Measurements from ENCODE around the gene SPIB.
"Not testable (repeated sequence)": the region's sequence is repeated elsewhere in the genome, so short reads cannot be mapped to it uniquely, and the experiment has no call there.

Gene SPIB

DNA sequence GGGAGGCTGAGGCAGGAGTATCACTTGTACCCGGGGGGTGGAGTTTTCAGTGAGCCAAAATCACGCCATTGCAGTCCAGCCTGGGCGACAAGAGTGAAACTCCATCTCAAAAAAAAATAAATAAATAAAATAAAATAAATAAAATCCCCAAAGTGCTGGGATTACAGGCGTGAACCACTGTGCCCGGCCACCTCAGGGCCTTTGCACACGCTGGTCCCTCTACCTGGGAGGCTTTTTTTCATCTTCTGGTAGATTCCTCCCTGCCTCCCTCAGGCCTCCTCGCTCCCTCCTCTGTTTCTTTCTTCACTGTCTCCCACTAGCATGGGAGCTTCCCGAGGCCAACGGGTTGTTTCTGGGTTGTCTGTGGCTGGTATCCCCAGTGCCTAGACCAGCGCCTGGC is 29.0 kb downstream of the SPIB start:
- no peak for DNase-seq

- no peak for DNase-seq
Observed at GRCh38 chr19:50449236-50449899, 30.6 kb downstream of the SPIB start.

DNA sequence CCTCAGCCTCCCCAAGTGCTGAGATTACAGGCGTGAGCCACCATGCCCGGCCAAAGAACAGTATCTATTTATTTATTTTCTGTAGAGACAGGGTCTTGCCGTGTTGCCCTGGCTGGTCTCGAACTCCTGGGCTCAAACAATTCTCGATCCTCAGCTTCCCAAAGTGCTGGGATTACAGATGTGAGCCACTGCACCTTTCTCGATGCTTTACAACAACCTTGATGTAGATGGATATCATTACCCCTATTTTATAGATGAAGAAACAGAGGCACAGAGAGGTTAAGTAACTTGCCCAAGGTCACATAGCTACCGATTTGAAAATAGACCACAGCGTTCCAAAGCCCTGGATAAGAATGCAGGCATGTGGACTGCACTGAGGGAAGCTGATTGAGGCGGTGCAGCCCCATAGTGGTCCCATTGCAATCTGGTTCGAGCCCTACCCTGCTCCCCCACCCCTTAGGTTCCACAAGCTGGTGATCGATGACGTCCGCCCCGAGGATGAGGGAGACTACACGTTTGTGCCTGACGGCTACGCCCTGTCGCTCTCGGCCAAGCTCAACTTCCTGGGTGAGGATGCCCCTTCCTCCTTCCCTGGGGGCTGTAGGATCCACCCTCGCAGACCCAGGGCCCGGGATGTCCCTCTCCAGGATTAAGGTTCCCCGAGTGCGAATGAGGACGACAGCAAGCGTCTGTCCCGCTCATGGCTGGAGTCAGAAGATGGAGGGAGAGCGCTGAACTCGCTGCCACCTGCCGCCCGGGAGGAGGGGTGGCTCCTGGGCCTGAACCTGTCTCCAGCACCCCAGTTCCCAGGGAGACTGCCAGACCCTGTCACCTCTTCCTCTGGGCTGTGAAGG is 31.9 kb downstream of the SPIB start:
- no peak for DNase-seq

GRCh38 chr19:50451223-50451534 is 32.4 kb downstream of the SPIB start:
- no peak for DNase-seq

- no peak for DNase-seq
Observed at GRCh38 chr19:50453243-50453642, 34.5 kb downstream of the SPIB start.

- no peak for DNase-seq
Observed at GRCh38 chr19:50455992-50456391, 37.3 kb downstream of the SPIB start.

DNA sequence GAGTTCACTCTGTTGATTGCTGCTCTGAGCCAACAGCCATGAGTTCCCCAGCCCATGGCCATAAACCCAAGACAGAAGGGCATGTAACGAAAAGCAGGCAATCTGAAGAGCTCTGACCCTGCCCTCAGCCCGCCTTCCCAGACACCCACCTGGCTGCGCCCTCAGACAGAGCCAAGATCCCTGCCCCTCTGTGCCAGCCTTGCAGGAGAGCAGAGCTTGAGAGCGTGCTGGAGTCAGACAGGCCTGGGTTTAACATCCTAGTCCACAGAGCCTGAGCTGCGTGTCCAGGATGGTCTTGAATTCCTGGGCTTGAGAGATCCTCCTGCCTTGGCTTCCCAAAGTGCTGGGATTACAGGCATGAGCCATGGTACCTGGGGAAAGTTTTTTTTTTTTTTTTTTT is 38.6 kb downstream of the SPIB start:
- DNase-seq: no peak

DNA sequence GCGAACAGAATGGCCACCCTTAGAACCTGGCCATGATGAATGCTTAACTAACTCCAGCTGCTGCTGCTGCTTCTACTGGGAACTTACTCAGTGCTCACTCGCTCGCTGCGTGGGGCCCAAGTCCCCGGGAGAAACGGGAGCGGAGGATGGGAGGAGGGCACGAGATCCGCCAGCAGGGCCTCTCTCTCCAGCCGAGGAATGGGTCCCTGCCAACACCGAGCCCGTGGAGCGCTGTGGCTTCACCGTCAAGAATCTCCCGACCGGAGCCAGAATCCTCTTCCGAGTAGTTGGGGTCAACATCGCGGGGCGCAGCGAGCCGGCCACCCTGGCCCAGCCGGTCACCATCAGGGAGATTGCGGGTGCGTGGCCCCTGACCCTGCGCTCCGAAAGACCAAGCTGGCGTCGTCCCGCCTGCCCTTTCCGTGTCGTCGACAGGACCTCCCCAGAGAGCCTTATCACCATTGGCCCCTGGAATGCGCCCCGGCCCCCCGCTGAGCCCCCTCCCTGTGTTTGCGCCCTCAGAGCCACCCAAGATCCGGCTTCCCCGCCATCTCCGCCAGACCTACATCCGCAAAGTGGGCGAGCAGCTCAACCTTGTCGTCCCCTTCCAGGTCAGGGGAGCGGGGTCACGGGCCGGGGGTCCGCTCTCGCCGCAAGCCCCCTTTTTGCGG is 39.8 kb downstream of the SPIB start:
- no peak for DNase-seq

DNA sequence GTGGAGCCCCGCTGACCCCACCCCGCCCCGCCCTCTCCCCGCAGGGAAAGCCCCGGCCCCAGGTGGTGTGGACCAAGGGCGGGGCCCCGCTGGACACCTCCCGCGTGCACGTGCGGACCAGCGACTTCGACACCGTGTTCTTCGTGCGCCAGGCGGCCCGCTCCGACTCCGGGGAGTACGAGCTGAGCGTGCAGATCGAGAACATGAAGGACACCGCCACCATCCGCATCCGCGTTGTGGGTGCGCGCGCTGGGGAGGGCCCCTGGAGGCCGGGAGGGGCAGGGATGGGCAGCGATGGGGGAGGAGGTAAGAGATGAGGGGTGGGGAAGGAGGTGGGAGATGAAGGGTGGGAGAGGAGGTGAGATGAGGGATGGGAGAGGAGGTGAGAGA is 40.3 kb downstream of the SPIB start:
- no peak for DNase-seq

DNA sequence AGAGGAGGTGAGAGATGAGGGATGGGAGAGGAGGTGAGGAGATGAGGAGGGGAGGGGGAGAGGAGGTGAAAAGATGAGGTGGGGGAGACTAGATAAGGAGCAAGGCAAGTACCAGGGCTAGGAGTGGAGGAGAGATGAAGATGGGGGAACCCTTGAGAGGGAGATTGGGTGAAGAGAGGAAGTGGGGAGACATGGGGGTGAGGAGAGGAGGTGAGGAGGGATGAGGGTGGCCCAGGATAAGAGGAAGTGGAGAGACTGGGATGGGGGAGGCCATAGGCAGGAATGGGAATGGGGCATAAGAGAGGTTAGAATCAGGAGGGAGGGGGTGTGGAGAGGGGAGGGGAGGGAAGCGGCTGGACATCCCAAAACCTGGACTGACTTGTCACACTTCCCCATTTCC is 40.9 kb downstream of the SPIB start:
- DNase-seq: no peak

GRCh38 chr19:50460161-50460765 is 41.5 kb downstream of the SPIB start:
- peak; percentile 46 for DNase-seq

- DNase-seq: peak; percentile 65
Observed at GRCh38 chr19:50461066-50461875, 42.5 kb downstream of the SPIB start.

DNA sequence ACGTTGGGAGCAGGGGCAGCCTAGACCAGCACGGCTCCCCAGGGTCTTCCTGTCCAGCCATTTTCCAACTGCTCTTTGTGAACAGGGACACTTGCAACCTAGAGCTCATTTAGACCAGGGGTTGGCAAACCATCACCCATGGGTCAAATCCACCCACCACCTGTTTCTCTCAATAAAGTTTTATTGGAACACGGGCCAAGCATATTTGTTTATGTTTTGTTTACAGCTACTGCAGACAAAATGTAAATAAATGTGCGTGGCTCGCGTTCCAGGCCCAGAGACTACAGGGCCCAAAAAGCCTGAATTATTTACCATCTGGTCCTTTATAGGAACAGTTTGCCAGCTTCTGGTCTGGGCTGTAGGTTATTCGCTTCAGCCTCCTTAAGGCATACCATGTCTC is 44.2 kb downstream of the SPIB start:
- DNase-seq: no peak

- DNase-seq: no peak
Observed at GRCh38 chr19:50464348-50464747, 45.6 kb downstream of the SPIB start.

- no peak for DNase-seq
Observed at GRCh38 chr19:50465000-50465399, 46.3 kb downstream of the SPIB start.

- DNase-seq: no peak
Observed at GRCh38 chr19:50465986-50466705, 47.4 kb downstream of the SPIB start.

GRCh38 chr19:50466706-50467039 is 47.9 kb downstream of the SPIB start:
- no peak for DNase-seq

- no peak for DNase-seq
Observed at GRCh38 chr19:50467566-50467965, 48.8 kb downstream of the SPIB start.

DNA sequence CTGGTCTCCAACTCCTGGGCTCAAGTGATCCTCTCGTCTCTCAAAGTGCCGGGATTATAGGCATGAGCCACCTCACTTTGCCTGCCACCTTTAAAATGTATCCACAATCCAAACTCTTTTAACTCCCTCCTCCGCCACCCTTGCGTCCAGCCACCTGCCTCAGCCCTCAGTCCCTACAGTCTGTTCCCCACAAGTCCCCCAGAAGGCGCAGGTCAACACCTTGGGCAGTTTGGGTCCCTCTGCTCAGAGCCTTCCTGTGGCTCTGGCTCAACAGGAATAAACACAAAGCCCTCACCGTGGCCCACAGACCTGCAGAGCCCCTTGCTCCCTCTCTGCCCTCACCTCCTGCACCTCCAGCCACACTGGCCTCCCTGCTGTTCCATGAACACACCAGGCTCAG is 50.1 kb downstream of the SPIB start:
- no peak for DNase-seq

- DNase-seq: not testable (repeated sequence)
Observed at GRCh38 chr19:50473336-50473735, 54.6 kb downstream of the SPIB start.

DNA sequence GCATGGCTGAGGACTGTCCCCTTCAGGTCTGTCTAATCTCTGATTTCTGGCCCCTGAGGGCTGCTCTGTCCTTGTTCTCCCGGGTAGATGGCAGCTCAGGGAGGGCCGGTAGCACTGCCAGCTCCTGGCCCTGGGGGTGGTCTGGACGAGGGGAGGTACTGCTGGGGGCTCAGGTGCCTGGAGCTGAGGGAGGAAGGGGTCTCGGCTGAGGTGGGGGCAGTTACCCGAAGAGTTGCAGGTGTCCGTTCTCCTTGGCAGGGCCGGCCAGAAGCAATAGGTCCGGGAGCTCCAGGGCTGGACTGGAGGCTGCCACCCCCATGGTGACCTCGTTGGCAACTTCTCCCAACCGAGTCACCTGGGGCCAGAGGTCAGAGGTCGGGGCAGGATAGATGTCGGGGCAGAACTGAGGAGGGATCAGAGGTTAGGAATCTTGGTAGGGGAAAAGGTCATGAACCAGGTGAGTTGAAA is 56.4 kb downstream of the SPIB start:
- no peak for DNase-seq

GRCh38 chr19:50475736-50476223 is 57.0 kb downstream of the SPIB start:
- no peak for DNase-seq
